ENCODE measurements around the gene STOML1.

Gene STOML1

DNA sequence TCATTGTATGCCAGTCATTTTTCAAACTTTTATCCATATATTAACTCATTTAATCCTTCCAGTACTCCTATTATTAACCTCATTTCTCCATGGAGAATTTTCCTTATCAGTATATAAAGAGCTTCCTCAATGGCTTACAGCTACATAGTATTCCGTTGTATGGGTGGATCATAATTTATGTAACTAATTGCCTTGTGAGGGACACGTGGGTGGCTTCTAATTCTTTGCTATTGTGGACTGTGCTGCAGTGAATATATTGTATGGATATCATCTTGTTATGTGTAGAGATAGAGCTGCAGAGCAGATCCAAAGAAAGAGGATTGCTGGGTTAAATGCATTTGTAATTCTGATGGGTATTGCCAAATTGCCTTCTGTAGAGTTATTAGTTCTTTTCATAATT, 27.6 kb upstream of the STOML1 start:
- no peak for DNase-seq (ENCODE audit: low spot score)

DNA sequence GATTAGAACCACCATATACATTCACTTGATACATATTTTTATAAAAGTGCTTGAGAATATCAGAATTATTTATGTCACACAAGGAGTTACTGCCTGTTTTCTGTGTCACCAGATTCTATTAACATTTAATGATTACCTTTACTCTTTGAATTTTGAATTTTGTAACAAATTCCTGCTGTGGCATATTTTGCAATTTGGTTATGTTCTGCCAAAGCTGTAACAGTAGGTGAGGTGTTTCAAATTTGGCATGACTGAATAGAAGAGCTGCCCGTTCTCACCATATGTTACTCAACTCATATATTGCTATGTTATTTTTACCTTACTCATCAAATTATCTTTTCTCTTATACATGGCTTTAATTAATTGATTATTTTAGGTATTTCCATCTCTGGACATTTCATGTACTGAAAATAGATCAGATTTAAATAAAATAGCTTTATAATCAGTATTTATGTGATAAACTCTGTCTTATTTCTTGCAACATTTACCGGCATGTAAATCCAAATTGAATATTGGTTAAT, 21.3 kb upstream of the STOML1 start:
- DNase-seq (ENCODE audit: low spot score), result no peak

DNA sequence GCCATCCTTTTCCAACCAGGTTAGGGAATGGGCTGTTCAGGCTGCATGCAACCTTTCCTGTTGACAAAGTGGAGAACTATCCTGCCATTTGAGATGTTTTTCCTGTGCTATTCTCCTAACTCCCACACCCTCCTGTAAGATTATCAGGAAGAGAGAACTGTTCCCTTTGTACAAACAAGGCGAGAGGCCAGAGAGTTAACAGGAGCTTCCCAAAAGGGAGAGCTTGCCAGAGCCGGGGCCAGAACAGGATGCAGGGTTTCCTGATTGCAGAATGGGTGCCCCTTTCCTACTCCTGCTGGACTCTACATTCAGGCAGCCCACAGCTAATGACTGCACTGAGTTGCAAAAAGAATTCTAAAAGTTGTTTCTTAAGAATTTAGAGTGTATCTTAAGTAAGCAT, 19.5 kb upstream of the STOML1 start:
- DNase-seq (ENCODE audit: low spot score), result no peak

DNA sequence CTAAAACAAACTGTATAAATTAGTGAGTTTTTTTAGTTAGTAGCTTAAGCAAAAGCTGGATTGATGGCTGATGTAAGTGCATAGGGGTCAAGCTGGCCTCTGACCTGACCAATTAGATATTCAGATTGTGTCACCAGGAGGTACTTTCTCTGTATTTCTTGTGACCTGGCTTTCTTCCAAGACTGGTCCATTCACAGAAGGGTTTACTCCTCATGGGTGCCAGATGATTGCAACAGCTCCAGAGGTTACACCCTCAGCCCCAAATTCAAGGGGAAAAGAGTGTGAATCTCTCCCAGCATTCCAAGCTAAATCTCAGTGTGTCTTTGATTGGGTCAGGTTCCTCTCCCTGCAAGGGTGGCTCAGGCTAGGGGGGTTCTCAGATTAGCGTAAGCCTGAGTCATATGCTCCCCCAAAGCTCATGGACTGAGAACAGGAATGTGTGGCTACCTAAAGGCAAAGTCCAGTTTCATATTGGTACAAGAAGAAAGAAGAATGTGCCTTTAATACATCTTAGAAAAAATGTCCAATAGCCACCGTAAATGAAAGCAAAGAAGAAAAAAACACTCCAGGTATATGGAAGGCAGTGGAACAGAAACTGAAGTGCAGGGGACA, 18.9 kb upstream of the STOML1 start:
- DNase-seq (ENCODE audit: low spot score), result no peak

DNA sequence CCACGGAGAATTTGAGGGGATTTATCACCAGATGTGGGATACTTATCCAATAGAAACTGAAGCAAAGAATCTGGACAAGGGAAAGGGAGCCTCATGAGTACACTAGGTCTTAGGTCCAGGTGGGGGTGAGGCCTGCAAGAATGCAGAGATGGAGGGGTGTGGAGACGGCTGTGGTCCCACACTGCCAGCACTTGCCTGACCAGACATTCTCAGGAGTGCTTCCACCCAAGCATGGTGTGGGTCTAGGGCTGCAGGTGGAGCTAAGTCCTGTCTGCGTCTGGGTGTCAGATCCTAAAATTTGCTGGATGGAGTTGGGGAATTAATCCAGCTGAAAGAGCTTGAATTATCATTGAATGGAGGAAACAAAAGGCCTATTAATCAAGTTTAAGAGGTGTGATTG, 16.8 kb upstream of the STOML1 start:
- no peak for DNase-seq (ENCODE audit: low spot score)

DNA sequence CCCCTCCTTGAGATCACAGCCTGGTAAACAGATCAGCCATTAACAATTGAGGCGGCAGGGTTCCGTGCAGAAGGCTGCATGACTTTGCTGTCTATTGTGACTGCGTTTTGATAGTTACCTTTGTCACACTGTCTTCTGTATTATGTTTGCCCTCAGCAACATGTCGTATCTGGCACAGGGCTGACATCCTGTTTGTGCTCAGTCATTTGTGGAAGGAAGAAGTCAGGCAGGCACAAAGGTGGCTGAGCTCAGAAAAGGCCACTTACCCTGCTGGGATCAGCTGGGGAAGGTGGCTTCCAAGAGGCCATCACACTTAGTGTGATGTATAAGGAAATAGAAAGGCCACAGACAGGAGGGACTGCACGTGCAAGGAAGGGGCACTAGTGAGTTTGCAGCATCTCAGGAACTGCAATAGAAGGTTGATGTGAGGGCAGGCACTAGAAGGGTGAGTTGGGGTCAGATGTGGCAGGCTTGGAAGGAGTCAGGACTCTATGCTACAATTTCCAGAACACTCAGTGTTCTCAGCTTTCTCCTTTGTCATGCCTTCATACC, 15.8 kb upstream of the STOML1 start:
- DNase-seq (ENCODE audit: low spot score), result peak; percentile 49

DNA sequence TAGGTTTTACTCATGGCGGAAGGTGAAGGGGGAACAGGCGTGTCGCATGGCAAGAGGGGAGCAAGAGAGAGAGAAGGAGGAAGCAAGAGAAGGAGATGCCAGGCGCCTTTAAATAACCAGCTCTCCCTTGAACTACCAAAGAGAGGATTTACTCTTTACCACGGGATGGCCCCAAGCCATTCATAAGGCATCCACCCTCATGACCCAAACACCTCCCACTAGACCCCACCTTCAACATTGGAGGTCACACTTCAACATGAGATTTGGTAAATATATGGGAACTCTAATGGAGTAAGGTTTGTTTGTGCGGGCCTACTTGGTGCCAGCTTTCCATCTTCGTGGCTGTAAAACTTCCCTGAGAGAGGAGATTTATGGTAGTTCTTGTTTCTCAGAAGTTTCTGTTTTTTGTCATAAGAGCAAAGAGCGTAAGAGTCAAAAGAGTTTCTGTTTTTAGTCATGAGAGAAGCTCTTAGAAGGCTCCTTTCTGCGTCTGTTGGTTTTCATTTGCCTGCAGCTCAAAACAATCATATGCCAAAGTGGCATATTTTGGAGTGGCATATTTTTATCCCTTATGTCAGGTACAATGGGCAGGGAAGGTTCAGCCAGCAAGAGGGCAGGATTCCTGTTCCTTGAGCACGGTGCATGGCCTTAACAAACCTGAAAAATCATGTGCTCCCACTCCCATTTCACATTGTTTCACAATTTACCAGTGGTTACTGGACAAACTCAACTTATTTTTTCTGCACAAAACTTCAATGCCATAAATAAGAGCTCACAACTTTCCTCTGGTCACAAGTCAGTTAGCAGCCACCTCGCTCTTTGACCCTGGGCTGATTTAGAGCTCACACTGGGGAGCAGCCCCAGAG, 14.9 kb upstream of the STOML1 start:
- DNase-seq (ENCODE audit: low spot score), result no peak

DNA sequence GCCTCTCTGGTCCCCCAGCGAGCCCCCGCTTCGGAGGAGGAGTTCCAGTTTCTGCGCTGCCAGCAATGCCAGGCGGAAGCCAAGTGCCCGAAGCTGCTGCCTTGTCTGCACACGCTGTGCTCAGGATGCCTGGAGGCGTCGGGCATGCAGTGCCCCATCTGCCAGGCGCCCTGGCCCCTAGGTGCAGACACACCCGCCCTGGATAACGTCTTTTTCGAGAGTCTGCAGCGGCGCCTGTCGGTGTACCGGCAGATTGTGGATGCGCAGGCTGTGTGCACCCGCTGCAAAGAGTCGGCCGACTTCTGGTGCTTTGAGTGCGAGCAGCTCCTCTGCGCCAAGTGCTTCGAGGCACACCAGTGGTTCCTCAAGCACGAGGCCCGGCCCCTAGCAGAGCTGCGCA, 5.9 kb upstream of the STOML1 start:
- no peak for DNase-seq (ENCODE audit: low spot score)

DNA sequence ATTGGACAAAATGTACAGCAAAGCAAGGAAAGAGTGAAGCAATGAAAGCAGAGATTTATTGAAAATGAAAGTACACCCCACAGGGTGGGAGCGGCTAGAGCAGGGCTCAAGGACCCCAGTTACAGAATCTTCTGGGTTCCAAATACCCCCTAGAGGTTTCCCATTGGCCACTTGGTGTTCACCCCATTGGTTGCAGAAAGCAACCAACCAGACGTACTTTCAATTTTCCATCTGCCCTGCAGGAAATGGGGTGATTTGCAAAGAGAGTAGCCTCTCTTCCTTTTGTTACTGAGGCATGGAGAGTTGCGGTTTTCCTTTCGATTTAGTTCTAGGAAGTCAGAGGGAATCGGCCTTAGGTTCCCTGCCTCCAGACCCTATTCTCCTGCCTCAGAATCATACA, 4.8 kb upstream of the STOML1 start:
- peak; percentile 78 for DNase-seq (ENCODE audit: low spot score)

DNA sequence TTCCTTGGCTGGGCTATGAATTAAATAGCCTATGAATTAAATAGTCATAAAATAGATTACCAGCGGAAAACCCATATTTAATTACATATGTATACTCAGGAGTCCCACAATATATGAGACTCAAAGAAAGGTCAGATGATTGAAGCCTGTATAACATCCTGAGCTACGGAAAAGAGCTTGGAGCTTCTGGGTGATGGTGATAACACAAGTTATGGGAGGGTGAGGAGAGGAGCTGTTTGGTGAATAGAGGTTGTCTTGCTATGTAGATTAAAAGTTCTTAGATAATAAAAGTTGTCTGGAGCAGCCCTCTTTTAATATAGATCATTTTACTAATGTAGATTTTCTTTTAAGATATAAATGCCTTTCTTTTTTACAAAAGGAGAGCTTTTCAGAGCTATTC, 4.2 kb upstream of the STOML1 start:
- DNase-seq (ENCODE audit: low spot score), result no peak

DNA sequence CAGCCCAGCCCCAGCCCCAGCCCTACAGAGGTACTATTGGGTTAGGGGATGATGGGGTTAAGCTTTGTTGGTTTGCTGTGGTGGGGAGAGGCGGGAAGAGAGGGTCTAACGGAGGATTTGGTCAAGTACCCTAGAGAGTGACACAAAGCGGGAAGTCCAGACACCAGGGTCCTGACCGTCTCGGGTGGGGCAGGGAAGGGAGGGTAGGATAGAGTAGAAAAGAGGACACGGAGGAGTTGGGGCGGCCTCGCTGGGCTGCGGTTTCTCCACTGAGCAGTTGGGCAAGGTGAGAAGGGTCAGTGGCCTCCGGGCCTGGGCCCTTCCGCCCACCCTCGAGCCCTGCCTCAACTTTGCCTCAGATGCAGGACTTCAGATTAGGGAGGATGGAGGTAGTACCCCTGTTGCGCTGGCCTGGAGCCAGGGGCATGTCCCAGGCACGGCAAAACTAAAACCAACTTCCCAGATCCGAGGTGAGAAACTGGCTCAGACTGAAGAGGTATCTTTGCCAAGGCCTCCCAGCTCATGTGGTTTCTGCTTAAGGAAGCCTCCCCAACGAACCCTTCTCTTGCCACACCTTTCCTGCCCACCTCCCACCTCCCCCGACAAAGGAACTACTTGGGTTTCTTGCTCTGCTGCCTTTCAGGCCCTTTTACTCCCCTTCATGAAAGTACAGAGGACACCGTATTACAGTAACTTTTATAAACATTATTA, 3.0 kb upstream of the STOML1 start:
- DNase-seq (ENCODE audit: low spot score), result peak; percentile 38

DNA sequence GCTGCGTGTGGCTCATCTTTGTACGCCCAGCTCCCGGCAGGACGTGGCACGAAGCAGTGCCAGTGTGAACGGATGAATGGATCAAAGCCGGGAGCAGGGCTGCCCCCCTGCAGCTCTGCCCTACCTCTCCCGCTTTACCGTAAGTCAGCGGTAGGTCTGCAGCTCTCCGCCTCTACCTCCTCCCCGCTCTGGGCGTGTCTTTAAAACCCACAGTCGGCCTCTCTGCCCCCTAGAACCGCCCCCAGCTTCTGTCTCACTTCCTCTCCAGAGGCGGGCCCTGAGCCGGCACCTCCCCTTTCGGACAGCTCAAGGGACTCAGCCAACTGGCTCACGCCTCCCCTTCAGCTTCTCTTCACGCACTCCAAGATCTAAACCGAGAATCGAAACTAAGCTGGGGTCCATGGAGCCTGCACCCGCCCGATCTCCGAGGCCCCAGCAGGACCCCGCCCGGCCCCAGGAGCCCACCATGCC, 2.4 kb upstream of the STOML1 start, which contains the start of gene PML:
Gene PML, plus strand, starts transcription at position 304 of the 471 bp plus-strand sequence. Its CDS starts 97 bp downstream, at position 401.
- DNase-seq (ENCODE audit: low spot score), result peak; percentile 98

DNA sequence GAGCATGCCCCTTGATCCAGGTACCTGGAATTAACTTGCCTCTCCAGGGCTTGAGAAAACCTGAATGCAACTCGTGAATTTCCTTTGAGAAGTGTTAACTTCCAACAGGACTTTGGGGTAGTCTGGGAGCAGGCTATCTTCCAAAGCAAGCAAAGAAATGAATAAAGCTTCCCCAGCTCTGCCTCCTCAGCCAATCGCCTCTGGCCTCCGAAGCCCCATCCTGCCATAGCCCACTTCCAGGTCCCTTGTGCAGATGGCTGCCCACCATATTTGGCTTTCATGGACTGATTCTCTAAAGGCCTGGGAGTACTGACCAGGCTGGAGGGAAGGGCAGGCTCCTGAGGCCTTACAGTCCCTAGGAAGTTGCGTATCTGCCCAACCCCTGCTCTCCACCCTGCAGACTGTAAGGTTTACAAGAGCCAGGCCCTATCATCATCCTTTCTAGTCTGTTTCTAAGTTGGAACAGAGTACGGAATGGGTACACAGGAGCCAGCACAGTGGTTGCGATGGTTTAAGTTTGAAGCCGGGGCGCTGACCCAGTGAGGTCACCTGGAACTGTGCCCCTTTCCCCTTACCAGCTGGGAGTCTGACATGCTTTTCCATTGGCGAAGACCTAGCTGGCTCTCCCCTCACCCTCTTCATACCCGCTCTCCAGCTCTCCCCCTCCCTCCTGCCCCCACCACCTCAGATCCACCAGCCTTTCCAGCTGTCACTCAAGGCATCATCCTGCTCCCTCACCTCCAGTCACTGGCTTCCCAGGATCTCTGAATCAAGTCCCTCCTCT, 1.3 kb upstream of the STOML1 start:
- DNase-seq (ENCODE audit: low spot score), result no peak

DNA sequence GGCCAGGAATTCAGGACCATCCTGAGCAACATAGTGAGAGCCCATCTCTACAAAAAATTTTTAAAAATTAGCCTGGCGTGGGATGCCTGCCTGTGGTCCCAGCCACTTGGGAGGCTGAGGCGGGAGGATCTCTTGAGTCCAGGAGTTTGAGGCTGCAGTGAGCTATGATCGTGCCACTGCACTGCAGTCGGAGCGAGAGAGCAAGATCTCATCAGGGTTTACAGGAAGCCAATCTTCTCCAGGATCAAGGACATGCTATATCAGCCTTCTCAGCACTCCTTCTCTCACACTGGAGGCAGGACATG, 451 bp upstream of the STOML1 start:
- DNase-seq (ENCODE audit: low spot score), result no peak

DNA sequence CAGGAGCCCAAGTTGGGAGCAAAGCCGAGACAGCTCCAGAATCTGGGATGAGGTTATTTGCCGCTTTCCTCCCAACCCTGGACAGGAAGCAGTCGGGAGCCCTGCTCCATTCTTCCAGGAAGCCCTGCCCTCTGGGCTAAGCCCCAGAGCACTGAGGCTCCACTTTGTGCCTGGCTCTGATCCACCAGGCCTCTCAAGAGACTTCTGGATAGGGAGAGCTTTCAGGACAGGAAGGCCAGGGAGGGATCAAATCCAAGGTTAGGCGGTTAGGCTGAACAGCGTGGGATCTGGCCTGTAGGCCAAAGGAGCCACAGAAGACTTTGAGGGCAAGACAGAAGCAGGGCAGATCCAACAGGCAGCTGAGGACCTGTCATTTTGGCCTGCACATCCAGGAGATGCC, 835 bp downstream of the STOML1 start:
- DNase-seq (ENCODE audit: low spot score), result no peak

DNA sequence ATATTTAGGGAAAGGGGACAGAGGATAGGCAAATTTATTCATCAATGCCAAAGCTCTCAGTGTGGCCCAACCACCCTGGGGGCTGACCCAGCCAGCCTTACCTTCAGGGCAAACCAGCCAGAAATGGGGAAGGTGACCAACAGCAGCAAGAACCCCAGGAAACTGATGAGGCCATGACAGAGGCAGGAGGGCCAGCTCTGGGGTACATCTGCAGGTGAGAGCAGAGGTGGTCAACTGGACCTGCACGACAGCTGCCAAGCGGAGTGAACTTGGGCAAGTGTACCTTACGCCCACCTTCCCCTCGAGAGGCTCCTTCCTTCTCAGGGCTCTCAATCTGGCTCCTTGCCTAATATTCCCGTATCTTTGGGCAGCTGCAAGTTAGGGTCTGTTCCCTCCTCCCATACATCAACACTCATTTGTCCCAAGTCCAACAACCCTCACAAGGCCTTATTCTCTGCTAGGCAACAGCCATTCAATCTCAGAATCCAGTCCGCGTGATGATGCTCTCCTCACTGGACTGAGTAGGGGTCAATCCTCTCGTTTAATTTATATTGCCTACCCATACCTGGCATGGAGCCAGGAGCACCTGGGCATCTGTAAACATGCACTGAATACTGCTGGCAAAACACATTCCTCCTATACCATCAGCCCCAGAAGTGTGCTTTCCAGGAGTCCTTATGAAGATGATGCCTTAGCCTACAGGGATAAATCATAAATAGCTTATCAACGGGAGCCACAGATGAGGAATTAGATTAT, 1.7 kb downstream of the STOML1 start:
- DNase-seq (ENCODE audit: low spot score), result no peak

DNA sequence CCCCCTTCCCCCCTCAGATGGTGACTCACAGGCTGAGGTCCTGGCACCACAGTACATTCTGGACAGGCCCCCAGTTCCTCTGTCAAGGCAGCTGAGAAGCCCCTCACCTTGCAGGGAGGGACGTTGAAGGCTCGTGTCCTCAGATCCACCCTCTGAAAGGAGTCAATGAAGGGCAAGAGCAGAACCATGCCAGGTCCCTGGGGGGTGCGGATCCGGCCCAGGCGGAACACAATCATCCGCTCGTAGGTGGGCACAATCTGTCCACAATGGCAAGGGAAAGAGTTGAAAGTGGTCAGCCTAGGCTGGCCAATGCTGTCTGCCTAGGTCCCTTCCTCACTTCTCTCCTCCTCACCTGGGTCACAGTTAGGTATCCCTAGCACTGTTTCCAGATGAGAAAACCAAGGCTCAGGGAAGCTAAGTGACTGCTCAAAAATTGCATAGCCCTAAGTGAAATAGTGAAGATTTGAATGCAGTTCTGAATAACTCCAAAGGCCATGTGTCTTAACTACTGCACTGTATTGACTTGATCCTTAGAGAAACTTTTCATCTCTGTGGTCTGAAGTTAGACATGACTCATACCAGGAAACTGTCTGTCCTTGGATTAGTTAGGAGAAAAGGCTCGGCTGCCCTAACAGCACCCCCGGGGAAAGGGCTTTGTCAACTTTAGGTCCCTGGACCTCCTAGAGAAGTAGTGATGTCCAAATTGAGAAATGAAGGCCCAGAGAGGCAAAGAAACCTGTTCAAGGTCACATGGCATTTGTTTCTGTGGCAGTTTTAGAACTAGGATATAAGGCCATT, 2.9 kb downstream of the STOML1 start:
- no peak for DNase-seq (ENCODE audit: low spot score)

DNA sequence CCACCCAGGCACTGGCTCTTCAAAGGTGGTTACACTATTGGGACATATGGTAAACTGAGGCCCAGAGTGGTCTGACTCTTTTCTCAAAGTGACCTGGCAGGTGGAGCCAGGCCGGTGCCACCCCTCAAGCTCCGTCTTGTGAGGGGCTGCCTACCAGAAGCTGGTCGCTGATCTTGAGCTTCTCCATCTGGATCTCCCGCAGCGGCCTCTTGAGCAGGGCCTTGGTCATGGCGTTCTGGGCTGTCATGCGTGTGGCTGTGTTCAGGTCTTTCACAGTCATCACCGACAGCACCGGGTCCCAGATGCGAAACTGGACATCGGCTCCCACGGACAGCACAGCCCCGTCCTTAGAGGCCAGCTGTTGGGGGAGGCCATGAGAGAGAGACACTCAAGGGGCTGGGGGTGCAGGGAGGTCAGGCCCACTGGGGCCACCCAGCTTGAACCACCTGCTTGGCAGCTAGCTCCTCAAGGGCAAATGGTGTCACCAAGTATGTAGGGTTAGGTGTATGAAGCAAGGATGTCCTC, 3.6 kb downstream of the STOML1 start:
- no peak for DNase-seq (ENCODE audit: low spot score)

DNA sequence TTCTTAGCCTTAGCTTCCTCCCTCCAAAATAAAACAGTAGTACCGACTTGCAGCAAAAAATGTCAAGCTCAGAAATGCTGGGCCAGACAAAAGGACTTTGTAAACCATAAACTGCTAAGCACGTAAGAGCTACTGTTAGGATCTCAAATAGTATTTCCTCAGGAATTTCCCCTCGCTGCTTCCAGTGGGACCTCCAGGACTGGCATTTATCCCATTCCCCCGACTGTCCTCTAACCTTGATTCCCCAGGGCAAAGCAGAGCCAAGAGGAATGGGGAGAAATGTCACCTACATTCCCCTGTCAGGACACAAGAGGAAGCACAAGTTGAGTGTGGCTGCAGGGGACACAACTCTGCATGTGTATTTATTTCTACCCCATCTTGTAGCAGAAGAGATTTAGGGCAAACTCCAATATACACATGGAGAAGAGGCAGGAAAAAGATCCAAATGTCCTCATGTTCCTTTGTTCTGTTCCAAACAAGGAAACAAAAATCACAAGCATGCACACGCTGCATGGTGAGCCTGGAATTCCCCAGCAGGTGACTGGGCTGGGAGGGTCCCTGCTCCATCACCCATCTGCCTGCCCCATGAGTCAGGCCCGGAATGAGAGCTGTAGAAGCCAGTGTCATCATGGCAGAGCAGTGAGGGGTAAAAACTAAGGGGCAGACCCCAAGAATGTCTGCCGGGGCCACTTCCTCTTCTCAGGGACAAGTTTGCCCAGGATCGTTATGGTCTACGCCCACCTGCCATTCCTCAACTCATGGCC, 4.2 kb downstream of the STOML1 start:
- no peak for DNase-seq (ENCODE audit: low spot score)

Data from NAMALWA (cell line).